Lung (tissue), 12 donors: ENCODE measurements around the gene AICDA. TPM values are rescaled to one million over a fixed set of nuclear protein-coding genes. Genes with fewer than 3 reads are reported as not detected.
A peak's percentile ranks its signal among the peaks of the same experiment; 100 is the strongest.
"Not testable (repeated sequence)": the region's sequence is repeated elsewhere in the genome, so short reads cannot be mapped to it uniquely, and the experiment has no call there.

Experiments
- ATAC-seq: fragments of 200-7000 bp; cut with Tn5 transposase; one replicate; pipeline ENCODE4 v1.9.1; 2020; ENCODE audit warnings: moderate number of reproducible peaks; ENCODE audit not compliant: insufficient read depth, low FRiP score
- DNase-seq, 3 donors: peaks; one replicate each; pipeline ENCODE4 v3.0.0-alpha.2; 2013 to 2017
- H3K27ac ChIP-seq, 2 donors: one replicate each; pipeline ENCODE4 v1.5.1; 2013; ENCODE audit warnings: mild to moderate bottlenecking in 2 of 2, moderate library complexity in 2 of 2, control low read depth in 1 of 2, inconsistent platforms in 1 of 2, low read depth in 1 of 2, low read length in 1 of 2
- H3K27me3 ChIP-seq, 3 donors: one replicate each; pipeline ENCODE4 v1.5.1; 2013; ENCODE audit warnings: low read length in 2 of 3; ENCODE audit not compliant: control insufficient read depth in 3 of 3, insufficient read depth in 3 of 3
- H3K36me3 ChIP-seq, 4 donors: one replicate each; pipeline ENCODE4 v1.5.1; 2013; ENCODE audit warnings: low read length in 4 of 4, mild to moderate bottlenecking in 1 of 4, moderate library complexity in 1 of 4; ENCODE audit not compliant: control insufficient read depth in 4 of 4, insufficient read depth in 4 of 4
- H3K4me1 ChIP-seq, 5 donors: one replicate each; pipeline ENCODE4 v1.5.1; 2013; ENCODE audit warnings: low read length in 5 of 5, mild to moderate bottlenecking in 2 of 5, moderate library complexity in 1 of 5; ENCODE audit not compliant: control insufficient read depth in 5 of 5, insufficient read depth in 5 of 5
- H3K4me3 ChIP-seq: one replicate; pipeline ENCODE4 v1.5.1; 2013; ENCODE audit warnings: mild to moderate bottlenecking, control low read depth, moderate library complexity
- H3K9ac ChIP-seq, 2 donors: one replicate each; pipeline ENCODE4 v1.5.1; 2013; ENCODE audit warnings: low read length in 2 of 2, control low read depth in 1 of 2; ENCODE audit not compliant: insufficient read depth in 1 of 2
- H3K9me3 ChIP-seq, 4 donors: one replicate each; pipeline ENCODE4 v1.5.1; 2013; ENCODE audit warnings: low read length in 3 of 4, mild to moderate bottlenecking in 1 of 4, moderate library complexity in 1 of 4; ENCODE audit not compliant: control insufficient read depth in 4 of 4, insufficient read depth in 3 of 4
- WGBS, 2 donors: extraction: QIAGEN DNeasy Blood & Tissue Kit; methylation state at CpG; one replicate each; pipeline ENCODE4 v1.1.7; 2013; 5-methylcytosine and 5-hydroxymethylcytosine counted together
- polyA plus RNA-seq, 2 donors: library from polyadenylated mRNA; stranded (reverse); fragments of 200-250 nt; gene quantifications; one replicate each; pipeline ENCODE4 v1.2.1, GENCODE V29; 2013
- total RNA-seq, 2 donors: library from RNA; depleted of rRNA in 1 of 2; stranded (reverse); fragments of >200 nt in 1 of 2; gene quantifications; one replicate each; pipeline ENCODE4 v1.2.1, GENCODE V29; 2014 to 2021
- TF ChIP-seq, protein P1 (sequence below): IDR thresholded peaks from 2 replicates; pipeline ENCODE4 v1.5.1; 2012; ENCODE audit warnings: mild to moderate bottlenecking; ENCODE audit errors: control extremely low read depth, extremely low read depth
- donor health status: control.
- donor health status: control.
- donor health status: Bipolar disorder and iron deficiency.
- donor health status: healthy.
- donor health status: DM: yes; HTN: yes; CAD: no.

AICDA gene
- total and polyA plus RNA-seq, 4 donors, result 0.10 to 0.58 (median 0.30) TPM

DNA sequence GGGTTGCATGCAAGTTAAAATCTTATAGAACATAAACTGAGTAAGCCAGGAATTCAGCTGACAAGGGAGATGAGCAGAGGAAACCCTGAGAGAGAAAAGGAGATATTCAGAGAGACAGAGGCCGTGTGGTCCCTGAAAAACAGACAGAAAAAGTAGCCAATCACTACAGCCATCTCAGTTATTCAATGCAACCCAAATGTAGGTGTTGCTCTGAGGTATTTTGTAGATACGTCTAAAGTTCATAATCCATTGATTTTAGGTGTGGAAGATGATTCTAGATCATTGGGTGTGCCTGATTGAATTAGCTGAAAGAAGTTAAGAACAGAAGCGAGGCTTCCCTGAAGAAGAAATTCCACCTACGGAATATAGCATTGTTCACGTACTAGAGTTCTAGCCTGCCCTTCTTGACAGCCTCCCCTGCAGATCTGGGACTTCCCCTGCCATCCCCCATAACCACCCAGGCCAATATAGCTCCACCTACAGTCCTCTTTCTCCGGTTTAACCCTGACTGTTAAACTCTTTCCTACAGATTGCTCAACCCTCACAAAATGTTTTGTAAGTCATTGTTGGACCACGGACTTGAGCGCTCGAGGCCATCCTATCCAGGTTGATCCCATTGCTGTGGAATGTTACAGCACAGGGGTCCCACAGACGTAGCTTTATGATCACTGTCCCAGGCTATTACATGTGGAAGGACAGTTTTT is 21.7 kb downstream of the AICDA start:
- H3K27me3 ChIP-seq, result no peaks in the 10 kb centered on the region
- ATAC-seq, result no peak
- TF ChIP-seq, protein P1, sequence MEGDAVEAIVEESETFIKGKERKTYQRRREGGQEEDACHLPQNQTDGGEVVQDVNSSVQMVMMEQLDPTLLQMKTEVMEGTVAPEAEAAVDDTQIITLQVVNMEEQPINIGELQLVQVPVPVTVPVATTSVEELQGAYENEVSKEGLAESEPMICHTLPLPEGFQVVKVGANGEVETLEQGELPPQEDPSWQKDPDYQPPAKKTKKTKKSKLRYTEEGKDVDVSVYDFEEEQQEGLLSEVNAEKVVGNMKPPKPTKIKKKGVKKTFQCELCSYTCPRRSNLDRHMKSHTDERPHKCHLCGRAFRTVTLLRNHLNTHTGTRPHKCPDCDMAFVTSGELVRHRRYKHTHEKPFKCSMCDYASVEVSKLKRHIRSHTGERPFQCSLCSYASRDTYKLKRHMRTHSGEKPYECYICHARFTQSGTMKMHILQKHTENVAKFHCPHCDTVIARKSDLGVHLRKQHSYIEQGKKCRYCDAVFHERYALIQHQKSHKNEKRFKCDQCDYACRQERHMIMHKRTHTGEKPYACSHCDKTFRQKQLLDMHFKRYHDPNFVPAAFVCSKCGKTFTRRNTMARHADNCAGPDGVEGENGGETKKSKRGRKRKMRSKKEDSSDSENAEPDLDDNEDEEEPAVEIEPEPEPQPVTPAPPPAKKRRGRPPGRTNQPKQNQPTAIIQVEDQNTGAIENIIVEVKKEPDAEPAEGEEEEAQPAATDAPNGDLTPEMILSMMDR, result no peak
- DNase-seq, result no peak
- 50 to 62% methylated on average over 10 of the region's 10 CpGs for WGBS, 2 donors
- H3K4me1 ChIP-seq, result no peaks in the 10 kb centered on the region
- H3K9me3 ChIP-seq, result peaks cover 0 to 1% (median 0%) of the 10 kb centered on the region in 4 donors
- no peak overlapping the region for H3K27ac ChIP-seq
- H3K4me3 ChIP-seq, result no peak overlapping the region
- no peak overlapping the region for H3K9ac ChIP-seq
- no peaks in the 10 kb centered on the region for H3K36me3 ChIP-seq

DNA sequence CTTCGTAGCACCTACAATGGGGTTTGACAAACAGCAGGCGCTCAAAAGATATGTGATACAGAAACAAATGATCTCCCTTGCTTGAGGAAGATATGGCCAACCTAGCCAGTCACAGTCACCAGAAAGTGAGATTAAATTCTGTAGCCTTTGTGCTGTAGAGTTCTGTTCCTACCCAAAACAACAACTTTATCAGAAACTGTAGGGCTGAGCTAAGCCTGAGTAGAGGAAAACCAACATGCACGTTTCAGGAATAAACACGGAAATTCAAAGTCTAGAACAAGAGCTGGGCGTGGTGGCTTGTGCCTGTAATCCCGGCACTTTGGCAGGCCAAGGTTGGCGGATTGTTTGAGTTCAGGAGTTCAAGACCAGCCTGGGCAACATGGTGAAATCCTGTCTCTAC is 23.0 kb downstream of the AICDA start:
- ATAC-seq, result no peak

GRCh38 chr12:8584478-8584877 is 28.2 kb downstream of the AICDA start:
- not testable (repeated sequence) for H3K36me3 ChIP-seq, H3K27me3 ChIP-seq, ATAC-seq, H3K9me3 ChIP-seq, DNase-seq, H3K4me3 ChIP-seq, H3K9ac ChIP-seq, H3K4me1 ChIP-seq, H3K27ac ChIP-seq
- WGBS, 2 donors, result 88 to 92% methylated on average over 13 of the region's 13 CpGs

More for the DNA sequence above, 23.0 kb downstream of the AICDA start:
- H3K27ac ChIP-seq, result no peak overlapping the region
- no peak overlapping the region for H3K9ac ChIP-seq
- H3K4me1 ChIP-seq, result no peaks in the 10 kb centered on the region
- H3K4me3 ChIP-seq, result no peak overlapping the region
- peaks cover 0 to 1% (median 0%) of the 10 kb centered on the region in 4 donors for H3K9me3 ChIP-seq
- H3K27me3 ChIP-seq, result no peaks in the 10 kb centered on the region
- TF ChIP-seq, protein P1, result no peak
- no peaks in the 10 kb centered on the region for H3K36me3 ChIP-seq
- 88 to 93% methylated on average over 7 of the region's 7 CpGs for WGBS, 2 donors
- DNase-seq, result no peak

DNA sequence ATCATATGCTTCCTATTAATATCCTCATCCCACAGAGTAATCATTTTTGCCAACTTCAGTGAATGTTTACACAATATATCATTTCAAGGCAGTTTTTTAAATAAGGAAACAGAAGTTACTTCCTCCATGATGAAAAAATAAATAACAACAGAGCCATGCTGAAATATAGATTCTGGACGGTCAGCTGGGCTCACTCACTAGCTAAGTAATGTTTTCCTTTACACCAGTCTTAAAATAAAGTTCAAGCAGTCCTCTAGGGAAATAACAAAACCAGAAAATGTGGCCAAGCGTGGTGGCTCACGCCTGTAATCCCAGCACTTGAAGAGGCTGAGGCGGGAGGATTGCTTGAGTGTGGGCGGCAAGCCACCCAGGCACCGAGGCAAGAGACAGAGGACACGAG is 28.7 kb downstream of the AICDA start:
- H3K36me3 ChIP-seq, result no peaks in the 10 kb centered on the region
- H3K27me3 ChIP-seq, result no peaks in the 10 kb centered on the region
- DNase-seq (peak in 2 of 3 donors; percentile 5 to 31), ATAC-seq (no peak)
- H3K9ac ChIP-seq, result no peak overlapping the region
- H3K9me3 ChIP-seq, result no peaks in the 10 kb centered on the region
- no peaks in the 10 kb centered on the region for H3K4me1 ChIP-seq
- H3K4me3 ChIP-seq, result no peak overlapping the region
- TF ChIP-seq, protein P1, result no peak
- WGBS, 2 donors, result 57 to 68% methylated on average over 7 of the region's 7 CpGs
- H3K27ac ChIP-seq, result no peak overlapping the region
